HG03558 (cell line): ENCODE measurements around the gene GEMIN5.
"Not testable (repeated sequence)": the region's sequence is repeated elsewhere in the genome, so short reads cannot be mapped to it uniquely, and the experiment has no call there.

Experiments
- ATAC-seq: cut with Tn5 transposase; IDR thresholded peaks from one replicate; pipeline ENCODE4 v1.9.1; 2021; ENCODE audit warnings: moderate number of reproducible peaks; ENCODE audit not compliant: unreplicated experiment; ENCODE audit errors: extremely low read depth

Gene GEMIN5

GRCh38 chr5:154943527-154943926 is 5.5 kb upstream of the GEMIN5 start:
- ATAC-seq: no peak

GRCh38 chr5:154940772-154941620 is 3.0 kb upstream of the GEMIN5 start, which contains the start of gene MRPL22:
MRPL22 (plus strand) TSS chr5:154941073; CDS start chr5:154941111, 38 bp downstream.
- ATAC-seq: no peak

GRCh38 chr5:154940375-154940771 is 2.4 kb upstream of the GEMIN5 start:
- no peak for ATAC-seq

- not testable (repeated sequence) for ATAC-seq
Observed at GRCh38 chr5:154939387-154939786, 1.4 kb upstream of the GEMIN5 start.

GRCh38 chr5:154937186-154937717 is 759 bp downstream of the GEMIN5 start:
- no peak for ATAC-seq

- no peak for ATAC-seq
Observed at GRCh38 chr5:154934881-154935280, 3.1 kb downstream of the GEMIN5 start.

GRCh38 chr5:154933537-154933936 is 4.5 kb downstream of the GEMIN5 start:
- ATAC-seq: no peak

GRCh38 chr5:154923441-154924430 is 14.3 kb downstream of the GEMIN5 start:
- ATAC-seq: no peak

- no peak for ATAC-seq
Observed at GRCh38 chr5:154917757-154918156, 20.3 kb downstream of the GEMIN5 start.

- no peak for ATAC-seq
Observed at GRCh38 chr5:154916874-154917273, 21.1 kb downstream of the GEMIN5 start.

- ATAC-seq: not testable (repeated sequence)
Observed at GRCh38 chr5:154905601-154906000, 32.4 kb downstream of the GEMIN5 start.

GRCh38 chr5:154901913-154902312 is 36.1 kb downstream of the GEMIN5 start:
- ATAC-seq: no peak

- ATAC-seq: no peak
Observed at GRCh38 chr5:154901276-154901675, 36.7 kb downstream of the GEMIN5 start.

- no peak for ATAC-seq
Observed at GRCh38 chr5:154900066-154900465, 37.9 kb downstream of the GEMIN5 start.

GRCh38 chr5:154899151-154899816 is 38.7 kb downstream of the GEMIN5 start:
- ATAC-seq: no peak

- ATAC-seq: no peak
Observed at GRCh38 chr5:154898210-154898609, 39.8 kb downstream of the GEMIN5 start.

- ATAC-seq: no peak
Observed at GRCh38 chr5:154896562-154897165, 41.3 kb downstream of the GEMIN5 start.

GRCh38 chr5:154895606-154896561 is 42.1 kb downstream of the GEMIN5 start:
- no peak for ATAC-seq

- no peak for ATAC-seq
Observed at GRCh38 chr5:154893381-154893780, 44.6 kb downstream of the GEMIN5 start.
